Liver (tissue), 9 donors: ENCODE results near the gene RNGTT. TPM values are rescaled to one million over a fixed set of nuclear protein-coding genes. Genes with fewer than 3 reads are reported as not detected.

Experiments
- DNase-seq: peaks from one replicate; pipeline ENCODE4 v3.0.0-alpha.2; 2017; ENCODE audit warnings: low spot score
- H3K27ac ChIP-seq, 2 donors: one replicate each; pipeline ENCODE4 v1.7.0; 2013; ENCODE audit warnings: inconsistent platforms in 2 of 2, low read length in 2 of 2, control low read depth in 1 of 2, low read depth in 1 of 2, mild to moderate bottlenecking in 1 of 2
- H3K27me3 ChIP-seq, 4 donors: one replicate each; pipeline versions ENCODE4 v1.6.1 to v1.7.0; 2013; ENCODE audit warnings: low read length in 3 of 4, inconsistent platforms in 1 of 4, mild to moderate bottlenecking in 1 of 4, moderate library complexity in 1 of 4; ENCODE audit not compliant: control insufficient read depth in 4 of 4, insufficient read depth in 4 of 4
- H3K36me3 ChIP-seq, 4 donors: one replicate each; pipeline versions ENCODE4 v1.6.1 to v1.7.0; 2013; ENCODE audit warnings: low read length in 3 of 4, mild to moderate bottlenecking in 3 of 4, low read depth in 1 of 4, moderate library complexity in 1 of 4; ENCODE audit not compliant: control insufficient read depth in 4 of 4, insufficient read depth in 3 of 4
- H3K4me1 ChIP-seq, 4 donors: one replicate each; pipeline versions ENCODE4 v1.6.1 to v1.7.0; 2013; ENCODE audit warnings: low read length in 3 of 4, mild to moderate bottlenecking in 3 of 4, moderate library complexity in 1 of 4; ENCODE audit not compliant: control insufficient read depth in 4 of 4, insufficient read depth in 4 of 4
- H3K4me3 ChIP-seq, 3 donors: one replicate each; pipeline versions ENCODE4 v1.6.1 to v1.7.0; 2013; ENCODE audit warnings: low read length in 3 of 3, control low read depth in 1 of 3, low read depth in 1 of 3, mild to moderate bottlenecking in 1 of 3
- H3K9ac ChIP-seq, 2 donors: one replicate each; pipeline ENCODE4 v1.7.0; 2013; ENCODE audit warnings: low read length in 2 of 2, mild to moderate bottlenecking in 2 of 2, moderate library complexity in 2 of 2, control low read depth in 1 of 2, low read depth in 1 of 2
- H3K9me3 ChIP-seq, 4 donors: one replicate each; pipeline versions ENCODE4 v1.6.1 to v1.7.0; 2013; ENCODE audit warnings: low read length in 3 of 4; ENCODE audit not compliant: control insufficient read depth in 4 of 4
- EGR1 ChIP-seq, 2 donors: IDR thresholded peaks; 2 replicates each; pipeline ENCODE4 v1.6.1; 2016 to 2018; ENCODE audit warnings: antibody characterized with exemption in 2 of 2, low read depth in 2 of 2
- FOXA2 ChIP-seq: IDR thresholded peaks from 2 replicates; pipeline ENCODE4 v1.6.1; 2016; ENCODE audit warnings: antibody characterized with exemption
- GABPA ChIP-seq, 2 donors: IDR thresholded peaks in 1 of 2; conservative IDR thresholded peaks in 1 of 2; 2 replicates each; pipeline ENCODE4 v1.6.1; 2016; ENCODE audit warnings: antibody characterized with exemption in 2 of 2, mild to moderate bottlenecking in 1 of 2, moderate library complexity in 1 of 2
- HNF4A ChIP-seq, 2 donors: conservative IDR thresholded peaks; 2 replicates each; pipeline ENCODE4 v1.6.1; 2016; ENCODE audit warnings: antibody characterized with exemption in 2 of 2, mild to moderate bottlenecking in 2 of 2
- HNF4G ChIP-seq: IDR thresholded peaks from 2 replicates; pipeline ENCODE4 v1.6.1; 2016; ENCODE audit warnings: antibody characterized with exemption
- JUND ChIP-seq, 2 donors: IDR thresholded peaks; 2 replicates each; pipeline ENCODE4 v1.6.1; 2016; ENCODE audit warnings: antibody characterized with exemption in 2 of 2
- NR2F2 ChIP-seq: IDR thresholded peaks from 2 replicates; pipeline ENCODE4 v1.6.1; 2016; ENCODE audit warnings: antibody characterized with exemption
- RAD21 ChIP-seq, 2 donors: IDR thresholded peaks; 2 replicates each; pipeline ENCODE4 v1.6.1; 2016; ENCODE audit warnings: antibody characterized with exemption in 2 of 2, mild to moderate bottlenecking in 2 of 2
- RXRA ChIP-seq, 2 donors: IDR thresholded peaks; 2 replicates each; pipeline ENCODE4 v1.6.1; 2017 to 2018; ENCODE audit warnings: antibody characterized with exemption in 2 of 2, mild to moderate bottlenecking in 1 of 2
- SP1 ChIP-seq: IDR thresholded peaks from 2 replicates; pipeline ENCODE4 v1.6.1; 2018; ENCODE audit warnings: antibody characterized with exemption, mild to moderate bottlenecking
- TAF1 ChIP-seq: conservative IDR thresholded peaks from 2 replicates; pipeline ENCODE4 v1.6.1; 2016; ENCODE audit warnings: antibody characterized with exemption, mild to moderate bottlenecking
- YY1 ChIP-seq: IDR thresholded peaks from 2 replicates; pipeline ENCODE4 v1.6.1; 2016; ENCODE audit warnings: antibody characterized with exemption, mild to moderate bottlenecking
- WGBS: extraction: QIAGEN DNeasy Blood & Tissue Kit; methylation state at CpG from one replicate; pipeline ENCODE4 v1.1.7; 2013; 5-methylcytosine and 5-hydroxymethylcytosine counted together
- polyA plus RNA-seq, 2 donors: library from polyadenylated mRNA; stranded (reverse) in 1 of 2; unstranded in 1 of 2; fragments of 200-250 nt in 1 of 2; fragments of >200 nt in 1 of 2; fragmentation: Nextera tagmentation in 1 of 2; extraction: Ambion mirVana in 1 of 2; gene quantifications; one replicate each; pipeline versions ENCODE4 v1.2.1 to v1.2.3, GENCODE V29; 2013 to 2015
- total RNA-seq, 2 donors: library from RNA; depleted of rRNA; stranded (reverse); fragments of >200 nt; gene quantifications; one replicate each; pipeline ENCODE4 v1.2.3, GENCODE V29; 2014
- TF ChIP-seq, protein P1 (sequence below): IDR thresholded peaks from 2 replicates; pipeline ENCODE4 v1.6.1; 2016; ENCODE audit warnings: antibody characterized with exemption
- TF ChIP-seq, protein P2 (sequence below): fragments of 150-350 bp; IDR thresholded peaks from 2 replicates; pipeline ENCODE4 v1.5.1; 2017; ENCODE audit warnings: improper control_type of control experiment, low read depth, low read length; ENCODE audit not compliant: missing input control
- TF ChIP-seq, protein P3 (sequence below): IDR thresholded peaks from 2 replicates; pipeline ENCODE4 v1.6.1; 2016; ENCODE audit warnings: antibody characterized with exemption, mild to moderate bottlenecking
- TF ChIP-seq, protein P4 (sequence below): IDR thresholded peaks from 2 replicates; pipeline ENCODE4 v1.6.1; 2016; ENCODE audit warnings: antibody characterized with exemption
- TF ChIP-seq, protein P5 (sequence below): IDR thresholded peaks from 2 replicates; pipeline ENCODE4 v1.6.1; 2016; ENCODE audit warnings: antibody characterized with exemption
- donor health status: healthy.
- donor health status: healthy.
- donor health status: healthy.
- donor health status: healthy.
- donor health status: healthy.

RNGTT gene
- total and polyA plus RNA-seq, 4 donors, result 4.1 to 20.8 (median 7.2) TPM

DNA sequence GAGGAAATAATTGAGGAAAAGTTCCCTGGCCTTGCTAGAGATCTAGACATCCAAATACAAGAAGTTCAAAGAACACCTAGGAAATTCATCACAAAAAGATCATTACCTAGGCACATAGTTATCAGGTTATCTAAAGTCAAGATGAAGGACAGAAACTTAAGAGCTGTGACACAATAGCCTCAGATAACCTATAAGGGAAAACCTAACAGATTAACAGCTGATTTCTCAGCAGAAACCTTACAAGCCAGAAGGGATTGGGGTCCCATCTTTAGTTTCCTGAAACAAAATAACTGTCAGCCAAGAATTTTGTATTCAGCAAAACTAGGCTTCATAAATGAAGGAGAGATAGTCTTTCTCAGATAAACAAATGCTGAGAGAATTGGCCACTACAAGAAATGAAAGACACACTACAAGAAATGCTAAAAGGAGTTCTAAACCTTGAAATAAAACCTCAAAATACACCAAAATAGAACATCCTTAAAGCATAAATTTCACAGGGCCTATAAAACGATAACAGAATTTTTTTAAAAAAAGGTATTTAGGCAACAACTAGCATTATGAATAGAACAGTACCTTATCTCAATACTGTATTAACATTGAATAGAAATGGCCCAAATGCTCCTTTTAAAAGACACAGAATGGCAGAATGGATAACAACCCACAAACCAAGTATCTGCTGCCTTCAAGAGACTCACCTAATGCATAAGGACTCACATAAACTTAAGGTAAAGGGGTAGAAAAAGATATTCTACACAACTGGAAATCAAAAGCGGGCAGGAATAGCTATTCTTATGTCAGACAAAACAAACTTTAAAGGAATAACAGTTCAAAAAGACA is 9.7 kb downstream of the RNGTT start:
- H3K36me3 ChIP-seq, result no peaks in the 10 kb centered on the region
- H3K9me3 ChIP-seq, result no peaks in the 10 kb centered on the region
- H3K4me1 ChIP-seq, result no peaks in the 10 kb centered on the region
- TF ChIP-seq, protein P1, sequence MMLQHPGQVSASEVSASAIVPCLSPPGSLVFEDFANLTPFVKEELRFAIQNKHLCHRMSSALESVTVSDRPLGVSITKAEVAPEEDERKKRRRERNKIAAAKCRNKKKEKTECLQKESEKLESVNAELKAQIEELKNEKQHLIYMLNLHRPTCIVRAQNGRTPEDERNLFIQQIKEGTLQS, result no peak
- TF ChIP-seq NR2F2 (no peak), HNF4G (no peak), JUND (IDR thresholded peaks at IDR 0.05) (no peak), GABPA (IDR thresholded peaks at IDR 0.05 in 1 of 2, conservative IDR thresholded peaks at IDR 0.05 in 1 of 2) (no peak), TAF1 (no peak), FOXA2 (no peak), HNF4A (conservative IDR thresholded peaks at IDR 0.05) (no peak), RXRA (IDR thresholded peaks at IDR 0.05) (no peak), EGR1 (IDR thresholded peaks at IDR 0.05; ENCODE audit: low read depth in 2 of 2) (no peak), SP1 (no peak), RAD21 (IDR thresholded peaks at IDR 0.05) (no peak), YY1 (no peak)
- TF ChIP-seq, protein P2, sequence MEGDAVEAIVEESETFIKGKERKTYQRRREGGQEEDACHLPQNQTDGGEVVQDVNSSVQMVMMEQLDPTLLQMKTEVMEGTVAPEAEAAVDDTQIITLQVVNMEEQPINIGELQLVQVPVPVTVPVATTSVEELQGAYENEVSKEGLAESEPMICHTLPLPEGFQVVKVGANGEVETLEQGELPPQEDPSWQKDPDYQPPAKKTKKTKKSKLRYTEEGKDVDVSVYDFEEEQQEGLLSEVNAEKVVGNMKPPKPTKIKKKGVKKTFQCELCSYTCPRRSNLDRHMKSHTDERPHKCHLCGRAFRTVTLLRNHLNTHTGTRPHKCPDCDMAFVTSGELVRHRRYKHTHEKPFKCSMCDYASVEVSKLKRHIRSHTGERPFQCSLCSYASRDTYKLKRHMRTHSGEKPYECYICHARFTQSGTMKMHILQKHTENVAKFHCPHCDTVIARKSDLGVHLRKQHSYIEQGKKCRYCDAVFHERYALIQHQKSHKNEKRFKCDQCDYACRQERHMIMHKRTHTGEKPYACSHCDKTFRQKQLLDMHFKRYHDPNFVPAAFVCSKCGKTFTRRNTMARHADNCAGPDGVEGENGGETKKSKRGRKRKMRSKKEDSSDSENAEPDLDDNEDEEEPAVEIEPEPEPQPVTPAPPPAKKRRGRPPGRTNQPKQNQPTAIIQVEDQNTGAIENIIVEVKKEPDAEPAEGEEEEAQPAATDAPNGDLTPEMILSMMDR, result no peak
- TF ChIP-seq, protein P3, sequence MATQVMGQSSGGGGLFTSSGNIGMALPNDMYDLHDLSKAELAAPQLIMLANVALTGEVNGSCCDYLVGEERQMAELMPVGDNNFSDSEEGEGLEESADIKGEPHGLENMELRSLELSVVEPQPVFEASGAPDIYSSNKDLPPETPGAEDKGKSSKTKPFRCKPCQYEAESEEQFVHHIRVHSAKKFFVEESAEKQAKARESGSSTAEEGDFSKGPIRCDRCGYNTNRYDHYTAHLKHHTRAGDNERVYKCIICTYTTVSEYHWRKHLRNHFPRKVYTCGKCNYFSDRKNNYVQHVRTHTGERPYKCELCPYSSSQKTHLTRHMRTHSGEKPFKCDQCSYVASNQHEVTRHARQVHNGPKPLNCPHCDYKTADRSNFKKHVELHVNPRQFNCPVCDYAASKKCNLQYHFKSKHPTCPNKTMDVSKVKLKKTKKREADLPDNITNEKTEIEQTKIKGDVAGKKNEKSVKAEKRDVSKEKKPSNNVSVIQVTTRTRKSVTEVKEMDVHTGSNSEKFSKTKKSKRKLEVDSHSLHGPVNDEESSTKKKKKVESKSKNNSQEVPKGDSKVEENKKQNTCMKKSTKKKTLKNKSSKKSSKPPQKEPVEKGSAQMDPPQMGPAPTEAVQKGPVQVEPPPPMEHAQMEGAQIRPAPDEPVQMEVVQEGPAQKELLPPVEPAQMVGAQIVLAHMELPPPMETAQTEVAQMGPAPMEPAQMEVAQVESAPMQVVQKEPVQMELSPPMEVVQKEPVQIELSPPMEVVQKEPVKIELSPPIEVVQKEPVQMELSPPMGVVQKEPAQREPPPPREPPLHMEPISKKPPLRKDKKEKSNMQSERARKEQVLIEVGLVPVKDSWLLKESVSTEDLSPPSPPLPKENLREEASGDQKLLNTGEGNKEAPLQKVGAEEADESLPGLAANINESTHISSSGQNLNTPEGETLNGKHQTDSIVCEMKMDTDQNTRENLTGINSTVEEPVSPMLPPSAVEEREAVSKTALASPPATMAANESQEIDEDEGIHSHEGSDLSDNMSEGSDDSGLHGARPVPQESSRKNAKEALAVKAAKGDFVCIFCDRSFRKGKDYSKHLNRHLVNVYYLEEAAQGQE, result no peak
- TF ChIP-seq, protein P4, sequence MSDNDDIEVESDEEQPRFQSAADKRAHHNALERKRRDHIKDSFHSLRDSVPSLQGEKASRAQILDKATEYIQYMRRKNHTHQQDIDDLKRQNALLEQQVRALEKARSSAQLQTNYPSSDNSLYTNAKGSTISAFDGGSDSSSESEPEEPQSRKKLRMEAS, result no peak
- TF ChIP-seq, protein P5, sequence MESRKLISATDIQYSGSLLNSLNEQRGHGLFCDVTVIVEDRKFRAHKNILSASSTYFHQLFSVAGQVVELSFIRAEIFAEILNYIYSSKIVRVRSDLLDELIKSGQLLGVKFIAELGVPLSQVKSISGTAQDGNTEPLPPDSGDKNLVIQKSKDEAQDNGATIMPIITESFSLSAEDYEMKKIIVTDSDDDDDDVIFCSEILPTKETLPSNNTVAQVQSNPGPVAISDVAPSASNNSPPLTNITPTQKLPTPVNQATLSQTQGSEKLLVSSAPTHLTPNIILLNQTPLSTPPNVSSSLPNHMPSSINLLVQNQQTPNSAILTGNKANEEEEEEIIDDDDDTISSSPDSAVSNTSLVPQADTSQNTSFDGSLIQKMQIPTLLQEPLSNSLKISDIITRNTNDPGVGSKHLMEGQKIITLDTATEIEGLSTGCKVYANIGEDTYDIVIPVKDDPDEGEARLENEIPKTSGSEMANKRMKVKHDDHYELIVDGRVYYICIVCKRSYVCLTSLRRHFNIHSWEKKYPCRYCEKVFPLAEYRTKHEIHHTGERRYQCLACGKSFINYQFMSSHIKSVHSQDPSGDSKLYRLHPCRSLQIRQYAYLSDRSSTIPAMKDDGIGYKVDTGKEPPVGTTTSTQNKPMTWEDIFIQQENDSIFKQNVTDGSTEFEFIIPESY, result no peak
- 98% methylated on average over 2 of the region's 2 CpGs for WGBS
- no peak overlapping the region for H3K4me3 ChIP-seq
- no peaks in the 10 kb centered on the region for H3K27me3 ChIP-seq
- no peak overlapping the region for H3K27ac ChIP-seq
- DNase-seq, result no peak
- H3K9ac ChIP-seq, result no peak overlapping the region
